ENCODE data around the gene KIF13A. TPM values are rescaled to one million over a fixed set of nuclear protein-coding genes. Genes with fewer than 3 reads are reported as not detected.

Gene KIF13A
- total RNA-seq, 1 donor from 2014 or later, result 51.9 TPM

DNA sequence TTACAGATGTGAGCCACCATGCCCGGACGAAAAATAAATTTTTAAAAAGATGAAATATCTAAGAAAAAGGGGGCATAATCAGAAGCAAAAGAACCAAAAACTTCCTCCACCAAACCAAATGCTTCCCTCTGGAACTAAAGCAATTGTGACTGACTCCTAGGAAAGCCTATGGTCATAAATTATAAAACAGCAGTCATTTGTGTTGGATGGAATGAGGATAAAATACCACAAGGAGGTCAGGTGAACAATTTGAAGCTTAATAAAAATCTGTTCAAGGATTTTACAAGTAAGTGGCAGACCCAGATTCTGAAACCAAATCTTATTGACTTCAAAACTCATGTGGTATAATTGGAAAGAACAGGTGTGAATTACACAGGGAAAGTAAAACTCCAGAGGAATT is 114.5 kb downstream of the KIF13A start:
- peaks cover 2% of the 10 kb centered on the region for H3K36me3 Mint-ChIP-seq (ENCODE audit: low read depth)
- TF ChIP-seq, protein P1, sequence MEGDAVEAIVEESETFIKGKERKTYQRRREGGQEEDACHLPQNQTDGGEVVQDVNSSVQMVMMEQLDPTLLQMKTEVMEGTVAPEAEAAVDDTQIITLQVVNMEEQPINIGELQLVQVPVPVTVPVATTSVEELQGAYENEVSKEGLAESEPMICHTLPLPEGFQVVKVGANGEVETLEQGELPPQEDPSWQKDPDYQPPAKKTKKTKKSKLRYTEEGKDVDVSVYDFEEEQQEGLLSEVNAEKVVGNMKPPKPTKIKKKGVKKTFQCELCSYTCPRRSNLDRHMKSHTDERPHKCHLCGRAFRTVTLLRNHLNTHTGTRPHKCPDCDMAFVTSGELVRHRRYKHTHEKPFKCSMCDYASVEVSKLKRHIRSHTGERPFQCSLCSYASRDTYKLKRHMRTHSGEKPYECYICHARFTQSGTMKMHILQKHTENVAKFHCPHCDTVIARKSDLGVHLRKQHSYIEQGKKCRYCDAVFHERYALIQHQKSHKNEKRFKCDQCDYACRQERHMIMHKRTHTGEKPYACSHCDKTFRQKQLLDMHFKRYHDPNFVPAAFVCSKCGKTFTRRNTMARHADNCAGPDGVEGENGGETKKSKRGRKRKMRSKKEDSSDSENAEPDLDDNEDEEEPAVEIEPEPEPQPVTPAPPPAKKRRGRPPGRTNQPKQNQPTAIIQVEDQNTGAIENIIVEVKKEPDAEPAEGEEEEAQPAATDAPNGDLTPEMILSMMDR (IDR thresholded peaks at IDR 0.05), result no peak
- H3K27ac Mint-ChIP-seq (ENCODE audit: unreplicated experiment), result no peak overlapping the region
- H3K27me3 Mint-ChIP-seq (ENCODE audit: low read depth), result no peaks in the 10 kb centered on the region
- DNase-seq (ENCODE audit: low spot score), result no peak
- H3K4me1 Mint-ChIP-seq (ENCODE audit: low read depth), result peaks cover 29% of the 10 kb centered on the region
- H3K9me3 Mint-ChIP-seq (ENCODE audit: low read depth), result no peaks in the 10 kb centered on the region
- no peak overlapping the region for H3K4me3 Mint-ChIP-seq (ENCODE audit: unreplicated experiment)

DNA sequence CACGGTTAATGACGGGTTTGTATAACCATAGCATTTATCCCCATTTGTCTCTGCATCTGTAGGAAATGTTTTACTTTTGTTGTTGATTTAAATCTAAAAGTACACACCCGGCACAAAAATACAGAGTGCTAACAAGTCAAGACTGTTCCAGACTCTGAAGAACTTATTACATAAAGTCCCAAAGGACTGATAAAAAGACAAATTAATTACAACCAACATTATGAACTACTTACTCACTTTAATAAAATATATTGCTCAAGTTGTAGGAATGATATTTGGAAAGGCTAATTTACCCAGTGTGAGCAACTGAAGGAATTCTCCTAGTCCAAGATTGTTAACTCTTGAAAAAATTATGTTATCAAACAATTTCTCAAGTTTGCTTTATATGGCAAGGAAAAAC is 115.6 kb downstream of the KIF13A start:
- no peaks in the 10 kb centered on the region for H3K27me3 Mint-ChIP-seq (ENCODE audit: low read depth)

GRCh38 chr6:17871189-17871519 is 116.3 kb downstream of the KIF13A start:
- Mint-ChIP-seq H3K27me3 (ENCODE audit: low read depth) (no peaks in the 10 kb centered on the region), H3K9me3 (ENCODE audit: low read depth) (no peaks in the 10 kb centered on the region), H3K36me3 (ENCODE audit: low read depth) (peaks cover 2% of the 10 kb centered on the region), H3K4me3 (ENCODE audit: unreplicated experiment) (no peak overlapping the region), H3K4me1 (ENCODE audit: low read depth) (peaks cover 27% of the 10 kb centered on the region), H3K27ac (ENCODE audit: unreplicated experiment) (no peak overlapping the region)
- no peak for DNase-seq (ENCODE audit: low spot score)
- TF ChIP-seq, protein P1 (IDR thresholded peaks at IDR 0.05), result no peak

More for the DNA sequence above, 115.6 kb downstream of the KIF13A start:
- Mint-ChIP-seq H3K4me3 (ENCODE audit: unreplicated experiment) (no peak overlapping the region), H3K36me3 (ENCODE audit: low read depth) (peaks cover 2% of the 10 kb centered on the region), H3K27ac (ENCODE audit: unreplicated experiment) (no peak overlapping the region), H3K4me1 (ENCODE audit: low read depth) (peaks cover 28% of the 10 kb centered on the region), H3K9me3 (ENCODE audit: low read depth) (no peaks in the 10 kb centered on the region)
- no peak for DNase-seq (ENCODE audit: low spot score)
- TF ChIP-seq, protein P1 (IDR thresholded peaks at IDR 0.05), result no peak

GRCh38 chr6:17870300-17871188 is 116.9 kb downstream of the KIF13A start:
- Mint-ChIP-seq H3K4me1 (ENCODE audit: low read depth) (peaks cover 31% of the 10 kb centered on the region), H3K4me3 (ENCODE audit: unreplicated experiment) (no peak overlapping the region), H3K27me3 (ENCODE audit: low read depth) (no peaks in the 10 kb centered on the region), H3K27ac (ENCODE audit: unreplicated experiment) (no peak overlapping the region), H3K36me3 (ENCODE audit: low read depth) (peaks cover 2% of the 10 kb centered on the region), H3K9me3 (ENCODE audit: low read depth) (no peaks in the 10 kb centered on the region)
- no peak for DNase-seq (ENCODE audit: low spot score)
- TF ChIP-seq, protein P1 (IDR thresholded peaks at IDR 0.05), result no peak

- TF ChIP-seq, protein P1 (IDR thresholded peaks at IDR 0.05), result no peak
- H3K36me3 Mint-ChIP-seq (ENCODE audit: low read depth), result peaks cover 2% of the 10 kb centered on the region
- H3K4me1 Mint-ChIP-seq (ENCODE audit: low read depth), result peaks cover 40% of the 10 kb centered on the region
- no peak overlapping the region for H3K27ac Mint-ChIP-seq (ENCODE audit: unreplicated experiment)
- no peaks in the 10 kb centered on the region for H3K9me3 Mint-ChIP-seq (ENCODE audit: low read depth)
- H3K27me3 Mint-ChIP-seq (ENCODE audit: low read depth), result no peaks in the 10 kb centered on the region
- no peak for DNase-seq (ENCODE audit: low spot score)
- H3K4me3 Mint-ChIP-seq (ENCODE audit: unreplicated experiment), result no peak overlapping the region
These were observed 117.7 kb downstream of the KIF13A start for GRCh38 chr6:17869753-17870050.

All from chondrocyte (in vitro differentiated cells).